K562 (cell line): ENCODE data around the gene PDCD6IP. TPM values are rescaled to one million over a fixed set of nuclear protein-coding genes. Genes with fewer than 3 reads are reported as not detected.
A peak's percentile ranks its signal among the peaks of the same experiment; 100 is the strongest.

Experiments
- BRCA1 ChIP-seq, 2 experiments: fragments of 450-650 bp in 1 of 2; sonication (generic) in 1 of 2; formaldehyde crosslinking in 1 of 2; IDR thresholded peaks; 2 replicates each; pipeline versions ENCODE4 v1.5.0 to v1.6.1; 2017 to 2020; ENCODE audit warnings: mild to moderate bottlenecking in 1 of 2, missing genetic modification reagents in 1 of 2
- FOXP1 ChIP-seq: sonication (generic); formaldehyde crosslinking; IDR thresholded peaks from 2 replicates; pipeline ENCODE4 v1.8.0; 2022; ENCODE audit warnings: mild to moderate bottlenecking, missing genetic modification reagents
- HSF4 ChIP-seq: fragments of 250-450 bp; sonication (Bioruptor Pico); IDR thresholded peaks from 2 replicates; pipeline ENCODE4 v2.1.2; 2022; ENCODE audit warnings: mild to moderate bottlenecking, moderate library complexity, borderline replicate concordance
- IRF2 ChIP-seq: sonication (generic); formaldehyde crosslinking; IDR thresholded peaks from 2 replicates; pipeline ENCODE4 v1.8.1; 2022; ENCODE audit warnings: mild to moderate bottlenecking, missing genetic modification reagents
- KLF16 ChIP-seq: IDR thresholded peaks from 2 replicates; pipeline ENCODE4 v1.6.1; 2016; ENCODE audit warnings: antibody characterized with exemption
- MEF2A ChIP-seq: IDR thresholded peaks from 2 replicates; pipeline ENCODE4 v1.6.1; 2011; ENCODE audit warnings: low read depth, mild to moderate bottlenecking, low read length, moderate library complexity; ENCODE audit not compliant: control insufficient read depth
- MLX ChIP-seq, 2 experiments: fragments of 450-650 bp in 1 of 2; sonication (generic) in 1 of 2; formaldehyde crosslinking; conservative IDR thresholded peaks; 2 replicates each; pipeline versions ENCODE4 v1.4.0 to v1.8.1; 2020 to 2022; ENCODE audit warnings: mild to moderate bottlenecking in 1 of 2, missing genetic modification reagents in 1 of 2
- NR2C1 ChIP-seq, 2 experiments: fragments of 450-650 bp; IDR thresholded peaks; 2 replicates each; pipeline ENCODE4 v1.6.1; 2017; ENCODE audit warnings: mild to moderate bottlenecking in 2 of 2, antibody characterized with exemption in 1 of 2, inconsistent platforms in 1 of 2, missing compliant biosample characterization in 1 of 2, missing genetic modification characterization in 1 of 2
- RBM15 ChIP-seq: fragments of 200-400 bp; formaldehyde crosslinking; IDR thresholded peaks from 2 replicates; pipeline ENCODE4 v1.6.1; 2018; ENCODE audit warnings: mild to moderate bottlenecking, low read length, moderate library complexity; ENCODE audit not compliant: insufficient read depth
- SRSF1 ChIP-seq: fragments of 200-400 bp; formaldehyde crosslinking; IDR thresholded peaks from 2 replicates; pipeline ENCODE4 v1.6.1; 2017; ENCODE audit warnings: mild to moderate bottlenecking, low read depth, low read length, moderate library complexity
- polyA plus RNA-seq, 8 experiments: library from polyadenylated mRNA; depleted of rRNA in 4 of 8; stranded (reverse) in 5 of 8; unstranded in 3 of 8; fragments of >200 nt; fragmentation: Nextera tagmentation in 2 of 8; fragmentation: Illumina TruSeq in 1 of 8; extraction: Ambion mirVana in 2 of 8; extraction: Trizol in 1 of 8; gene quantifications; 2 replicates each; pipeline versions ENCODE4 v1.2.1 to v1.2.3, GENCODE V29; 2011 to 2014; ENCODE audit warnings: inconsistent platforms in 1 of 8, missing spikeins in 1 of 8
- total RNA-seq, 7 experiments: library from RNA; depleted of rRNA in 6 of 7; stranded (reverse); fragments of >200 nt in 6 of 7; fragmentation: Illumina TruSeq in 2 of 7; extraction: Trizol in 2 of 7; gene quantifications; 2 replicates each; pipeline versions ENCODE4 v1.2.1 to v1.2.3, GENCODE V29; 2011 to 2021; ENCODE audit warnings: low replicate concordance in 1 of 7
- TF ChIP-seq, protein P1 (sequence below): sonication (generic); formaldehyde crosslinking; IDR thresholded peaks from 2 replicates; pipeline ENCODE4 v1.8.0; 2022; ENCODE audit warnings: missing genetic modification reagents, mild to moderate bottlenecking, borderline replicate concordance
- TF ChIP-seq, protein P2 (sequence below): fragments of 250-450 bp; sonication (Bioruptor Pico); IDR thresholded peaks from 2 replicates; pipeline ENCODE4 v1.8.0; 2022; ENCODE audit warnings: moderate library complexity, mild to moderate bottlenecking, inconsistent platforms
- TF ChIP-seq, protein P3 (sequence below), 2 experiments: fragments of 450-650 bp in 1 of 2; sonication (generic) in 1 of 2; formaldehyde crosslinking in 1 of 2; IDR thresholded peaks; 2 replicates each; pipeline versions ENCODE4 v1.7.1 to v1.9.0; 2016 to 2022; ENCODE audit warnings: inconsistent platforms in 1 of 2, mild to moderate bottlenecking in 1 of 2, missing genetic modification reagents in 1 of 2

The PDCD6IP gene
- total and polyA plus RNA-seq, 9 of the 15 experiments (the other 6 are each of a cell fraction or from before 2014, with no cell fraction given) = 40.2 to 302 (median 122) TPM

DNA sequence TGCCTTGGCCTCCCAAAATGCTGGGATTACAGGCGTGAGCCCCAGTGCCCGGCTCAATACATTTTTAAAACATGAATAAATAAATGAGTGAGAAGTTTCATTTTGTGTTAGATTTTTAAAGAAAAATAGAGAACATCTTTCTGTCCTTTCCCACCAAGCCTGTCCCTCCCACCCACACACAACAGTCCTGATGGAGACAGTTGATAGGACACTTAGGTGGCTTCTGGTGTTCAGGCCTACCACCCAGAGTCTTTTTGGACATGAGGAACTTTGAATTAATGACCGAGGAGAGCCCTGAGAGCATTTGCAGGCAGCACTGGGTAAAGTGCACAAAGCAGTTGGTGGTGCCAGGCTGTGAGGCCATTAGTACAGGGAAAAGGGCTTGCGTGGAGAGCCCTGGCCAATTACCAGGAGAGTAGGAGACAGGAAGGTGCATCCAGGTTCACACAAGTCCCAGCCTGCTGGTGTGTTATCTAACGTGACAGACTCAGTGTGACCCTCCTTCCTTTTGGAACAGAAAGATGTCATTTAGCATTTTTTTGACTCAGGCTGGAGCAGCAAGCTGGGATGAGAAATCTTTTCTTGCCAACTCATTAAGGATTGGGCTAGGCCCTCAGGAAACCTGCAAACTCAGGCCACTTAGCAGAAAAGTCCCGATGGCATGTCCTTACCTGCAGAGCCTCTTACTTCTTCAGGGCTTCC lies 103.6 kb downstream of the PDCD6IP start (continued):
- TF ChIP-seq, protein P1, sequence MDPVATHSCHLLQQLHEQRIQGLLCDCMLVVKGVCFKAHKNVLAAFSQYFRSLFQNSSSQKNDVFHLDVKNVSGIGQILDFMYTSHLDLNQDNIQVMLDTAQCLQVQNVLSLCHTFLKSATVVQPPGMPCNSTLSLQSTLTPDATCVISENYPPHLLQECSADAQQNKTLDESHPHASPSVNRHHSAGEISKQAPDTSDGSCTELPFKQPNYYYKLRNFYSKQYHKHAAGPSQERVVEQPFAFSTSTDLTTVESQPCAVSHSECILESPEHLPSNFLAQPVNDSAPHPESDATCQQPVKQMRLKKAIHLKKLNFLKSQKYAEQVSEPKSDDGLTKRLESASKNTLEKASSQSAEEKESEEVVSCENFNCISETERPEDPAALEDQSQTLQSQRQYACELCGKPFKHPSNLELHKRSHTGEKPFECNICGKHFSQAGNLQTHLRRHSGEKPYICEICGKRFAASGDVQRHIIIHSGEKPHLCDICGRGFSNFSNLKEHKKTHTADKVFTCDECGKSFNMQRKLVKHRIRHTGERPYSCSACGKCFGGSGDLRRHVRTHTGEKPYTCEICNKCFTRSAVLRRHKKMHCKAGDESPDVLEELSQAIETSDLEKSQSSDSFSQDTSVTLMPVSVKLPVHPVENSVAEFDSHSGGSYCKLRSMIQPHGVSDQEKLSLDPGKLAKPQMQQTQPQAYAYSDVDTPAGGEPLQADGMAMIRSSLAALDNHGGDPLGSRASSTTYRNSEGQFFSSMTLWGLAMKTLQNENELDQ (CRISPR knock-in tag) = no peak
- TF ChIP-seq MLX (CRISPR knock-in tag; conservative IDR thresholded peaks at IDR 0.05) (no peak), MEF2A (no peak), FOXP1 (CRISPR knock-in tag) (no peak), SRSF1 (no peak), NR2C1 (IDR thresholded peaks at IDR 0.05) (0 out of 2 replicates have a peak, but pooled peaks have one; percentile 19), NR2C1 (tag; IDR thresholded peaks at IDR 0.05) (peak; percentile 9; the same call in 1 of the 2 replicates), BRCA1 (IDR thresholded peaks at IDR 0.05) (no peak), BRCA1 (CRISPR knock-in tag; IDR thresholded peaks at IDR 0.05) (no peak), KLF16 (no peak; the same call in 1 of the 2 replicates), RBM15 (no peak), IRF2 (CRISPR knock-in tag) (no peak), HSF4 (CRISPR knock-in tag) (peak; percentile 79; the same call in 1 of the 2 replicates)
- TF ChIP-seq, protein P2, sequence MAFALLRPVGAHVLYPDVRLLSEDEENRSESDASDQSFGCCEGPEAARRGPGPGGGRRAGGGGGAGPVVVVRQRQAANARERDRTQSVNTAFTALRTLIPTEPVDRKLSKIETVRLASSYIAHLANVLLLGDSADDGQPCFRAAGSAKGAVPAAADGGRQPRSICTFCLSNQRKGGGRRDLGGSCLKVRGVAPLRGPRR (CRISPR knock-in tag) = no peak
- TF ChIP-seq, protein P3, sequence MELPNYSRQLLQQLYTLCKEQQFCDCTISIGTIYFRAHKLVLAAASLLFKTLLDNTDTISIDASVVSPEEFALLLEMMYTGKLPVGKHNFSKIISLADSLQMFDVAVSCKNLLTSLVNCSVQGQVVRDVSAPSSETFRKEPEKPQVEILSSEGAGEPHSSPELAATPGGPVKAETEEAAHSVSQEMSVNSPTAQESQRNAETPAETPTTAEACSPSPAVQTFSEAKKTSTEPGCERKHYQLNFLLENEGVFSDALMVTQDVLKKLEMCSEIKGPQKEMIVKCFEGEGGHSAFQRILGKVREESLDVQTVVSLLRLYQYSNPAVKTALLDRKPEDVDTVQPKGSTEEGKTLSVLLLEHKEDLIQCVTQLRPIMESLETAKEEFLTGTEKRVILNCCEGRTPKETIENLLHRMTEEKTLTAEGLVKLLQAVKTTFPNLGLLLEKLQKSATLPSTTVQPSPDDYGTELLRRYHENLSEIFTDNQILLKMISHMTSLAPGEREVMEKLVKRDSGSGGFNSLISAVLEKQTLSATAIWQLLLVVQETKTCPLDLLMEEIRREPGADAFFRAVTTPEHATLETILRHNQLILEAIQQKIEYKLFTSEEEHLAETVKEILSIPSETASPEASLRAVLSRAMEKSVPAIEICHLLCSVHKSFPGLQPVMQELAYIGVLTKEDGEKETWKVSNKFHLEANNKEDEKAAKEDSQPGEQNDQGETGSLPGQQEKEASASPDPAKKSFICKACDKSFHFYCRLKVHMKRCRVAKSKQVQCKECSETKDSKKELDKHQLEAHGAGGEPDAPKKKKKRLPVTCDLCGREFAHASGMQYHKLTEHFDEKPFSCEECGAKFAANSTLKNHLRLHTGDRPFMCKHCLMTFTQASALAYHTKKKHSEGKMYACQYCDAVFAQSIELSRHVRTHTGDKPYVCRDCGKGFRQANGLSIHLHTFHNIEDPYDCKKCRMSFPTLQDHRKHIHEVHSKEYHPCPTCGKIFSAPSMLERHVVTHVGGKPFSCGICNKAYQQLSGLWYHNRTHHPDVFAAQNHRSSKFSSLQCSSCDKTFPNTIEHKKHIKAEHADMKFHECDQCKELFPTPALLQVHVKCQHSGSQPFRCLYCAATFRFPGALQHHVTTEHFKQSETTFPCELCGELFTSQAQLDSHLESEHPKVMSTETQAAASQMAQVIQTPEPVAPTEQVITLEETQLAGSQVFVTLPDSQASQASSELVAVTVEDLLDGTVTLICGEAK (IDR thresholded peaks at IDR 0.05) = no peak
- TF ChIP-seq, protein P3 (CRISPR knock-in tag; IDR thresholded peaks at IDR 0.05) = no peak
